HPDE6-E6E7 (cell line): ENCODE data around the gene TNFRSF13B.
A peak's percentile ranks its signal among the peaks of the same experiment; 100 is the strongest.
"Not testable (repeated sequence)": the region's sequence is repeated elsewhere in the genome, so short reads cannot be mapped to it uniquely, and the experiment has no call there.

Experiments used
- DNase-seq: peaks from one replicate; pipeline ENCODE4 v3.0.0; 2011; ENCODE audit warnings: missing footprints; ENCODE audit errors: extremely low spot score

The TNFRSF13B gene

DNA sequence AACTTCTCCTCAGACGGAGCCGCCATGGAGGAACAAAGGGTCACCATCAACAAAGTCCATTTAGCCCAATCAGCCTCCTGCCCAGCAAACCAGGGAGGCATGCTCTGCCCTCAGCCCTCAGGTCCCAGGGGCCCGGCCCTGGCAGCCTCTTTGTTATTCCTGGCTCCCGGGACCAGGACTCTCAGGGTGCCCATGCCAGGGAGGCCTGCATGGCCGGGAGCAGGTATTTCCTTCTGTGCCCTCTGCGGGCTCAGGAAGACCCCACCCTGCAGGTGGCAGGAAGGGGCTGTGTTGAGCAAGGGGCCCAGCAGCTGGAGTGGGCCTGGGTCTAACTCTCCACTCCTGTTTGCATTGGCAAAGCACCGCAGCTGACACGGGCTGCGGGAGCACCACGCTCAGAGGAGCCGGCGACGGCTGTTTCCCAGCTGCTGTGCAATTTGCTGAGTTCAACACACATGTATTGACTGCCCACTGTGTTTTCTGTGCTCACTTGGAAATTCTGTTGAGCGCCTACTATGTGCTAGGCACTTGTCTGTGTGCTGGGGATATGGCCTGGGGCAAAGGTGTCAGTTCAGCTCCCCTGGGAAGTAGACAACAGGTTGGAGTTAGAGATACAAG lies 33.2 kb upstream of the TNFRSF13B start:
- DNase-seq = not testable (repeated sequence)

DNA sequence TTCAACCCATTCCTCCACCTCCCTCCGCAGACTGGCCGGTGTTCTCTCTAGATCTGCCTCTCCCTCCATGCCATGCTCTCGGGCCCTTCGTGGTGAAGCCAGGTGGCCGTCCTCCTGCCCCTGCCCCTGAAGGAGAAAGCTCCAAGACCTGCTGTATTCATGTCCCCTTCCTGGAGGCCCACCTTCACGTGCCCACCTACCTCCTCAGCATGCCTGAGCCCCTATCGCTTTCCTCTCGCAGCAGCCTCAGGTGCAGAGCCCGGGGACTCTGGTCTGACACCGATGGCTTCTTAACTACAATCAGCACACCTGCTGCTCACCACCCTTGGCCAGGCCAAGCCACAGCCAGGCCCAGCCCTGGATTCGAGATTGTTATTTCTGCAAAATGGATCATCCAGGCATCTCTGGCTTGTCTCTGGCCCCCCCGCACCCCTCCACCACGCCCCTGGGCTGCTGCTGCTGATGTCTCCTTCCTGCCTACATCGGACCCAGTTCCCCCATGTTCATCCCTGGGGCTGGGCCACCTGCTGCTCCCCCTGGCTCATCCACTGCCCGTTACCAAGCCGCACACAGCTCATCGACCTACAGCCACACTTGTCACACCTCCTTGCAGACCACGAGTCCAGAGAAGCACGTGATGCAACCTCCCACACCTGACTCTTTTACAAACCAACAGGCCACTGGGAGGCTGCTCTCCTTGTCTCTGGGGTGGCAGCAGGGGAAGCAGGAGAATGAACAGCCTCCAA lies 32.5 kb upstream of the TNFRSF13B start:
- DNase-seq = no peak

DNA sequence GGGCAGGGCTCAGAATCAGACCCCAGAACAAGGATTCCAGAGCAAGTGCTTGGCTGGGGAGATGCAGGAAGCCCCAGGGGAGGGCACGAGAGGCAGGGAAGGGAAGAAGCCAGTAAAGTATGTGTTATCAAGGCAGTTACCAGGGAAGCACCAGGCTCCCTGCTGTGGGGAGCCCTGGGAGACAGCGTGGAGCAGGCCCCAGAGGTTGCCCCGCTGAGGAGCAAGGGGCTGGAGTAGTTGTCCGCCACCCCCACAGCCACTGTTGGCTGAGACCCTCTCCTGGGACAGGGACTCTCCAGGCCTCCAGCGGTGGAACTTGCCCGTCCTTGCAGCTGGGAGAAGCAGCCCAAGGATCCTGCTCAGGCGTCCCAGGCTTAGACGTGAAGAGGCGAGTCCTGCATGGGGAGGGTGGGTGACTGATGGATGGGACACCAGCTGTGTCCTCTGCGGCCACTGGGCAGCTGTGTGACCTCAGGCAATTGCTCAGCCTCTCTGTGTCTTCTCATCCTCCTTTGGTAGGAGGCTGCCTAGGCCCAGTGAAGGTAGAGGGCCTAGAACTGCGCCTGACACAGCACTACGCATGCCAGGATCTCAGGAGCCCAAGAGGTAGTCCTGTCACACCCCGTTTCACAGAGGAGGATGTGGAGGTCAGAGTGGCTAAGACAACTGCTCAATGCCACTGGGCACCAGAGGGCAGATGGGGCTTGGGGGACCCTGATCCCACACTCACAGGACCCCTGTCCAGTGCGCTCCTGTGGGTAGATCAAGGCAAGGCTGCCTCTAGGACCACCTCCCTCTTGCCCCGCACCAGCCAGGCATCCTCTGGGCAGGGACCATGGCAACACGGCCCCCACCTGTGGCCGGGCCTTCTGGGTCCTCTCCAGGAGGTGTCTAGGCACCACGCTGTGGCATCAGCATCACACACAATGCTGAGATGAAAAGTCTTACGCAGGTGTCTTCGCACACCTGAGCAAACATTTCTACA lies 31.1 kb upstream of the TNFRSF13B start:
- not testable (repeated sequence) for DNase-seq

DNA sequence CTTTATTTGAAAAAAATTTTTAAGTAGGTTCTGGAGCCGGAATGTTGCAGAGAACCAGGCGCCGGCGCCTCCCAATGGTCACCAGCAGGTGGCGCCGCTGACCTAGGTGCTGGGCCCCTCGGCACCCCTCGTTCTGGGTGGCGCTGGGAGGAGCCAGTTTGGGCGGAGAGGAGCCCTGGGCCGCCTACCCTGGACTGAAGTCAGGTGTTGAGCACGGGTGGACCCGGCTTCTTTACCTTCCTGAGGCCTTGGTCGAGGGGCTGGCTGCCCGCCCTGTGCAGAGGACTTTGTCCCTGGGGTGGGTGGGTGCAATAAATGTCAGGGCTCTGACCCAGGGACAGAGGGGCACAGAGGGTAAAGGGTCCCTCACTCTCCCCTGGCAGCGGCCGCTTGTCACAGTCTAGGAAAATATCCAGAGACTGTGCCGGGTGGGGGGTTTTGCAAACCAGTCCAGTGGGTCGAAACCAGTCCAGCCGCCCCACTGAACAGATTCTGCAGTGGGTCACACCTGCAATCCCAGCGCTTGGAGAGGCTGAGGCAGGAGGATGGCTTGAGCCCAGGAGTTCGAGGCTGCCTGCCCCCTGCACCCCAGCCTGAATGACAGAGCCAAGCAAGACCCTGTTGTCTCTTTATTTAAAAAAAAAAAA lies 30.1 kb upstream of the TNFRSF13B start:
- DNase-seq = peak; percentile 75

DNA sequence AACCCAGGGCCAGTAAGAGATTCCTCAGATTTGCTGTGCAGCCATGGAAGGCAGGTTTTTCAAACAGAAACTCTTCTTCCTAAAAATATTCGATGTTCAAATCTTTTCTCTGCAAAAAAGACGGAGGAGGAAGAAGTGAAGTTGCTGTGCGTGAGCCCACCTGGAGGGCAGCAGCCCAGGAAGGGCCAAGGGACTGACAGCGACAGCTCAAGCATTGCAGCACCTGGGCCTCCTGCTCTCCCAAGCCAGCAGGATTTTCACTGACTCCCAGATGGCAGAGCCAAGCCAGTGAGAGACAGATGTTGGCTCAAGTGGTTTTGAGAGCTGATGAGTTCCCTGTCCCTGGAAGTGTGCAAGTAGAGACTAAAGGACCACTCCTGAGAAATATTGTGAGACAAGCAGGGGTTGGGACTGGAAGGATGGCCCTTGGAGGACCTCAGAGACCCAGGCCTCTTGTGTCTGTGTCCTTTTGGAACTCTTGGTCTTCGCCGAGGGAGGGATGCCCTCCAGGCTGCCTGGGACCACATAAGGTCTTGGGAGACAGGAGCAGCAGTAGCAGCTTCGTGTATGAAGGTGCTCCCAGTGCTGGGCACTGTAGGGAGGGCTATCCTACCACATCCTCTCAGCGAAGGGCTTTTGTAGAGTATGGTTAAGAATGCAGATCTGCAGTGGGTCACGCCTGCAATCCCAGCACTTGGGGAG lies 29.3 kb upstream of the TNFRSF13B start:
- no peak for DNase-seq

DNA sequence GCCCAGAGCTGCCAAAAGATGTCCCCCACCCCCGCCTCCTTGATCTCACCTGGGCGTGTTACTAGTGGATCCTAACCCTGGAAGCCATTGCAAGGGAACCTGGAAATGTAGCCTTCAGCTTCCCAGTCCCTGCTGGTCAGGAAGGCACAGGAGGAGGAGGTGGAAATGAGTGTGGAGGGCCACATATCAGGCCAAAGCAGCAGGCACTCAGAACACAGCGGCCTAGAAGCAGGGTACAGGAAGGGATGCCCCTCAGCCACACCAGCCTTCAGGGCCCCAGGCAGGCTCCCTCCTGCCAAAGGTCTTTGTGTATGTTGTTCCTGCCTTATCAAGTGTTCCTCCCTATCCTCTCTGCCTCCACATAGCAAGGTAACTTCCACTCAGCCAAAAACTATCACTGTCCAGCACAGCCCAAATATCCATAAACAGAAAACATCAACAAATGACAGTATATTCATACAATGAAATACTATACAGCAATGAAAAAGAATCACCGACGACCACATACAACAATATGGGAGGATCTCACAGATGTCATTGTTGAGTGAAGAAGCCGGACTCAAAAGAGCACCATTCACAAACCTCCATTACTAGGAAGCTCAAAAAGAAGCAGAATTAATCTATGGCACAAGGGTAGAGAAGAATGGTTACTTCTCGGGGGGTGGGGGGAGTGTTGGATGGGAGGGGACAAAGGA lies 28.2 kb upstream of the TNFRSF13B start:
- DNase-seq = no peak

DNA sequence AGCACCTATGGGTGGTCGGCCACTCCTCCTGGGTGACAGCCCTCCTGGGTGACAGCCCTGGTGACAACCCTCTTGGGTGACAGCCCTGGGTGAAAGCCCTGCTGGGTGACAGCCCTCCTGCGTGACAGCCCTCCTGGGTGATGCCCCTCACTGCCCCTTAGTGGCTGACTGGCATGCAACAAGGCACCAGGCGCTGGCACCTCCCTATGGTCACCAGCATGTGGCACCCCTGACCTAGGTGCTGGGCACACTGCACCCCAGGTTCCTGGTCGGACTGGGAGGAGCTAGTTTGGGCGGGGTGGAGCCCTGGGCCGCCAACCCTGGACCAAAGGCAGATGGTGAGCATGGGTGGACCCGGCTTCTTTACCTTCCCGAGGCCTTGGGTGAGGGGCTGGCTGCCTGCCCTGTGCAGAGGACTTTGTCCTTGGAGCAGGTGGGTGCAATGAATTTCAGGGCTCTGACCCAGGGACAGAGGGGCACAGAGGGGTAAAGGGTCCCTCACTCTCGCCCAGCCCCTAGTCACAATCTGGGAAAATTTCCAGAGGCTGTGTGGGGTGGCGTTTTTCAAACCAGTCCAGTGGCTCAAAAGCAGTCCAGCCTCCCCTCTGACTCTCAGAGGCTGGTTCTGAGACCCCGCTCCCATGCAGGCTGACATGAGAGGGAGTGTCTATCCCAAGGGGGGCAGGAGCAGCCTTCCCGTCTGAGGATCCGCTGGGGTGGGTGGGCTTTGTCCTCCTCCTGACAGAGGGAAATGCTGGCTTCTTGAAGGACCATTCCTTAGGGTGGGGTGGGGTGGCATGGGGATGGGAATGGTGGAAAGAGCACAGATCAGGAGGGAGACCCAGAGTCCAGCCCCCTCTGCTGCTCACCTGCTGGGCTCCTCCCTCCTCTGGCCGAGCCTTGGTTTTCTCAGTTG lies 25.9 kb upstream of the TNFRSF13B start:
- no peak for DNase-seq

DNA sequence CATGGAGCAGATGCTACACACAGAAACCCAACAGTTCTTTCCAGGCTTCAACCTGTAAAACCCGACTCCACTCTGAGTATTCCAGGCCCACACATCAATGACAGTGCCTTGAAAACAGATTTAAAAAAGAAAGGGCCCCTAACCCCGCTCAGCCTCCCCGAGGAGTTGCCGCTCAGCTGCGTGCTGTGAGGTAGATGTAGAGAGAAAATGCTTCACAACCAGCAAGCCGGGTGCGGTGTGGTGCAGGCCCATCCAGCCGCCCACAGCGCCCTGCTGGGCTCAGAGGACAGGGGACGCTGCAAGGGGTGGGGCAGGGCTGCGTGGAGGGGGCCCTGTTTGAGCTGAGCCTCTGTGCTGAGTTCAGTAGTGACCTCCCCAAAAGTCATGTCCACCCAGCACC lies 24.8 kb upstream of the TNFRSF13B start:
- not testable (repeated sequence) for DNase-seq

DNA sequence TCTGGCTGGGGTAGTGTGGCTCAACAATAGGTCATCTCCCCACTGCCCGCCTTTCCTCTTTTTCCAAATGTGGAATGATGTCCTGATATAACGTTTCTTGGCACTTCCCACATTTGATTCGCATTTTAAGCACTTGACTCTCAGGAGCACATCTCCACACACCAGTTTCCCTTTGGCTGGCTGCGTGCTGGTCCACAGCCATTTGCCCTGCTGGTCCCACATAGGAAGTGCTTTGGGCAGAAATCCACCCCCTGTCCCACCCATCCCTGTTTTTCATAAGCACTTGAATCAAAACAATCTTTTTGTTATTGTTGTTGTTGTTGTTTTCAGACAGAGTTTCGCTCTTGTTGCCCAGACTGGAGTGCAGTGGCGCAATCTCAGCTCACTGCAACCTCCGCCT lies 24.0 kb upstream of the TNFRSF13B start:
- DNase-seq = no peak

DNA sequence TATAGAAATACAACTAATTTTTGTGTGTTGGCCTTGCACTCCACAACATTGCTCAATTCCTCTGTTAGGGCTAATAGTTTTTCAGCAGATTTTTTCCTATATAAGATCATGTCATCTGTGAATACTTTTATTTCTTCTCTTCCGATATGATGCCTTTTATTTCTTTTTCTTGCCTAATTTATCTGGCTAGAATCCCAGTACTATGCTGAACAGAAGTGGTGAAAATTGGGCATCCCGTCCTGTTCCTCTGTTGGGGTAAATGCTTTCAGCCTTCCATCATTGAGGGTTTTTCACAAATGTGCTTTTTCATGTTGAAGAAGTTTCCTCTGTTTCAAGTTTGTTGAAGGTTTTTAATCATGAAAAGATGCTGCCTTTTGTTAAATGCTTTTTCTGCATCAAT lies 22.7 kb upstream of the TNFRSF13B start:
- no peak for DNase-seq

DNA sequence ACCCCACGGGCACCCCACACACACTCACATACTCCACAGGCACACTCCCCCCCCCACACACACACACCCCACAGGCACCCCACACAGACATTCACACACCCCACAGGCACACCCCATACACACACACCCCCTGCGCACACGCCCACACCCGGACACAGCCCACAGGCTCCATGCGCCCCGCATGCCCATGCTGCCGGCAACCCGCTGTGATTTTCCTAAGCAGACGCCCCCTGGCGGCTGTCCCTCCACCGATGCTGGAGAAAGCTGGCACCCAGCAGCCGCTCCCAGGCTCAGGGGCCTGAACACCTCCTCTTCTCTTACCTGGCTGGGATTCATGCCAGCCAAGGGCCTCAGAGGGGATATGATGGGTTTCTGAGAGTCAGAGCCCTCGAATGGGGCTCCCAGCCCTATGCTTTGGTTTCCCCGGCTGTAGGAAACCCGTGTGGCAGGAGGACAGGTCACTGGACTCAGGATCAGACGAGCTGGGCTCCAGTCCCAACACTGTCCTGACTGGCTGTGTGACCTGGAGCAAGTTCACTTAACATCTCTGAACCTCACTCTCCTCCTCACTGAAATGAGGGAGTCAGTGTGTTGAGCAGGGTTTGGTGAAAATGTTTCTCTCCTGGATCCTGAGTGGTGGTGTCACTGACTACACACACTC lies 19.6 kb upstream of the TNFRSF13B start:
- DNase-seq = peak; percentile 74

DNA sequence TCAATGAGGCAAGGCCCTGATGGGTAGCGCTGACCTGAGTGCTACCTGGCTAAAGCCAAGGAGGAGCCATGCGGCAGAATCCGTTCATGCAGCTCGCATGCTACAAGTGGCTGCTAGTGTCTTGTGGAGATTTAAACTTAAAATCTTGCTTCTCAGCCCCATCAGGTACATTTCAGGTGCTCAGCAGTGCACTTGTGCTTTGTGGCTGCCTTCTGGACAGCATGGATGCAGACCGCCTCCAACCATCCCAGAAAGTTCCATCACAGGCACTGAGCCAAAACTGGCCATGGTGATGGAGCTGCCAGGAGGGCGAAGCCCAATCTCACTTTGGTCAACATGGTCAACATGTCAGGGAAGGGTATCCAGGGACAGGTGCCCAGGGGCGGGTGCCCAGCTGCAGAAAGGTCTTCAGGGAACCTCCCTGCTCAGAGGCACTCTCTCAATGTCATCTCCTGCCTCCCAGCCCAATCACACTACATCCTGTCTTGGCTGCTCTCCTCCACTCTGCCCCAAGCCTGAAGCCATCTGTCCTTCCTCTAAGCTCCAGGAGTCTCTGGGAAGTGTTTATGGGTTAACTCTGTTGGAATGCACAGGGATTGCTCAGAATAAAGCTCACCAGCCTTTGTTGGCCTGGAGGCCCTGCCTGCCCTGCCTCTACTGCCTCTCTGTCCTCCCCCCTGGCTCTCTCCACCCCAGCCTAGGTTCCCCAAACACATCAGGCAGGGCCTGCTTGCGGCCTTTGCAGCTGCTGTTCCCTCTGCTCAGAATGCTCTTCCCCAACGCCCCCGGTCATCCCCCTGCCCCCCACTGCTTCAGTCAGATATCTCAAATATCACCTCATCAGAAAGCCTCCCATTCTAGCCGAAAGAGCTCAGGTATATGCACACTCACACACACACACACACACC lies 18.3 kb upstream of the TNFRSF13B start:
- no peak for DNase-seq

DNA sequence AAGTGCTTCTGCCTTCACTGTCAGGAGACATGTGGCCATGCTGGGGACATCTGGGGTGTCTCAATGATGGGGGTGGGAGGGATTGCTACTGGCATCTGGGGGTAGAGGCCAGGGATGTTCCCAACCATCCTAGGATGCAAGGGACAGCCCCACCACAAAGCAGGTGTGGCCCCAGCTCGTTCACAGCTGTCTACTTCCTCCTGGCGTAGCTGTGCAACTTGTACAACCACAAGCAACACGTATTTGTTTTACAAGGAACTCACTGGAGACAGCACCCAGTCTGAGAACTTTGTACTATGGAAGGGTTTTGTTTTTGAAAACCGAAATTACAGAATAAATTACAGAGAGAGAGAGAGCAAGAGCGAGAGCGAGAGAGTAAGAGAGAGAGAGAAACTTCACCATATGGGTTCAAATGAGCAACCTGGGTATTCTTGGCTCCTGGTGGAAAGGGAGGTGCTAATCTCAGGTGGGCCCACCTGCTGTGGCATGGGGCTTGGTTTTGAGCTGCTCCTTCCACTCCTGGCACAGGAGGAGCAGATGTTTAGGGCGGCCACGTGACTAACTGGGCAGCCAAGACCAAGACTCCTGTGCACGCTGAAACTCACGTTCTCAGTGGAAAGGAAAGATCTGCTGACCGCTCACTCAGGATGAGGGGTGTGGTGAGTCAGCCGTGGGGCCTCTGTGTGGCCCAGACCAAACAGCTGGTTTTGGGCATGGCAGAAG lies 17.5 kb upstream of the TNFRSF13B start:
- no peak for DNase-seq

DNA sequence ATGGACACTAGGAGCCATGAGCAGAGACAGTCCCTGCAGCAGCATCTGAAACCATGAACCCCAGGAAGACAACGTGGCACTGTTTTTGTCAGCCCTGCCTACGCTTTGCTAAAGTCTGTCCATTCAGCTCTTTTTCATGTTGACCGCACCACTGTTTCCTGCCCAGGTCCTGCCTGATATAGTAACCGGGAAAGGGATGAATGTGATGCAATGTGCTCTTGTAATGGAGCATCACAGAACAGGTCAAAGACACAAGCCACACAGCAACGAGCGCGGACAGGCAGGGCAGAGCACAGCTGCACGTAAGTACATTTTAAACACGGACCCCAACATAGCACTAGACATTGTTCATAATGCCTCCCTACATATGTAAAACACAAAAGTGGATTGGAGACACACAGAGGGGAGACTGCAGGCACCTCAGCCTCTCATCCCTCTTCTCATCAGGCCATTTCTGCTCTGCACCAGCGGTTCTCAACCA lies 16.9 kb upstream of the TNFRSF13B start:
- no peak for DNase-seq

DNA sequence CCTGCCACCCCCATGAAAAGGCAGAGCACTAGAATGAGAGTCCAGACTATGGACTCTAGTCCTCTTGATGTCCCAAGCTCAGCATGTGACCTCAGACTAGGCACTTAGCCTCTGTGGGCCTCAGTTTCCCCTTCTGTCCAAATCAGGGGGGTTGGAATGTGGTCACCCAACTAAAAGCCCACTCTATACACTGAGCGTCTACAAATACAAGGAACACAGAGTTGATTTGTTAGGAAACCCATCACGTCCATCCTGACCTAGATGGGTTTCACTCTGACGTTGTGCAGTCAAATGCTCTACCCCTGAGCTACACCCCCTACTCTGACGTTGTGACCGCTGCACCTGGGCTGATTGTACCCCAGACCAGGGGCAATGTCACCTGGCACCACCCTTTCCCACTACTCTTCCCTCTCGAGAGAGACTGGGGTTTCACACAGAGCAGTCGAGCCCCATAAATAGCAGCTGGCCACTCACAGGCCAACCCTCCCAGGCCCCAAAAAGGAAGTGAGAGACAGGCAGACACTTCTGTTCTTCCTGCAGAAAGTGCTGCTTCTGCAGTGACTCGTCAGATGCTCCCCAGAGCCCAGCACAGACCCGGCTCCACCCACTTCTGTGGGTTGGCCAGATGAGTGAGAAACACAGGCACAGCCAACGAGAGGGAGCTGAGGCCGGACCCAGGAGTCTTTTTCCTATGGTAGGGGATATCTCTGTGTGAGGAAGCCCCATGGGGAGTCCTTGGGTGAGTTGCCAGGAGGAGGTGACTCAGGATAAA lies 16.1 kb upstream of the TNFRSF13B start:
- peak; percentile 45 for DNase-seq
